ENCODE data around the gene KRTAP10-8.
"Not testable (repeated sequence)": the region's sequence is repeated elsewhere in the genome, so short reads cannot be mapped to it uniquely, and the experiment has no call there.

Gene KRTAP10-8

GRCh38 chr21:44646366-44647221 lies 34.7 kb downstream of the KRTAP10-8 start, which contains the start of gene KRTAP10-11:
TSS of gene KRTAP10-11 (plus strand) at chr21:44646414. CDS start at chr21:44646459, 45 bp downstream.
- DNase-seq (ENCODE audit: low read depth, low spot score), result not testable (repeated sequence)

DNA sequence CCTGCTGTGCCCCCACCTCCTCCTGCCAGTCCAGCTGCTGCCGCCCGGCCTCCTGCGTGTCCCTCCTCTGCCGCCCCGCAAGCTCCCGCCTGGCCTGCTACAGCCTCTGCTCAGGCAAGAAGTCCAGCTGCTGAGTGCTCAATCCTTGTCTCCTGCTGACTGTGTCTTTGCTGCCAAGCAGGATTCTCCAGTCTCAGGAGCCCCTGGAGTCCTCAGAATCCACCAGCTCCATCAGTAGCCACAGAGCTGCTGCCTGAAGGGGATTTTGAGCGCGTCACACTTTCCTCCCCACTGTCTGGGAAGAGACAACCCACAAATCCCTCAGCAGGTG lies 35.3 kb downstream of the KRTAP10-8 start:
- DNase-seq (ENCODE audit: low read depth, low spot score), result no peak

GRCh38 chr21:44648557-44649311 lies 36.9 kb downstream of the KRTAP10-8 start:
- DNase-seq (ENCODE audit: low read depth, low spot score), result no peak

- no peak for DNase-seq (ENCODE audit: low read depth, low spot score)
These were observed 37.7 kb downstream of the KRTAP10-8 start for GRCh38 chr21:44649521-44650100.

GRCh38 chr21:44650265-44650972 lies 38.5 kb downstream of the KRTAP10-8 start:
- DNase-seq (ENCODE audit: low read depth, low spot score), result no peak

DNA sequence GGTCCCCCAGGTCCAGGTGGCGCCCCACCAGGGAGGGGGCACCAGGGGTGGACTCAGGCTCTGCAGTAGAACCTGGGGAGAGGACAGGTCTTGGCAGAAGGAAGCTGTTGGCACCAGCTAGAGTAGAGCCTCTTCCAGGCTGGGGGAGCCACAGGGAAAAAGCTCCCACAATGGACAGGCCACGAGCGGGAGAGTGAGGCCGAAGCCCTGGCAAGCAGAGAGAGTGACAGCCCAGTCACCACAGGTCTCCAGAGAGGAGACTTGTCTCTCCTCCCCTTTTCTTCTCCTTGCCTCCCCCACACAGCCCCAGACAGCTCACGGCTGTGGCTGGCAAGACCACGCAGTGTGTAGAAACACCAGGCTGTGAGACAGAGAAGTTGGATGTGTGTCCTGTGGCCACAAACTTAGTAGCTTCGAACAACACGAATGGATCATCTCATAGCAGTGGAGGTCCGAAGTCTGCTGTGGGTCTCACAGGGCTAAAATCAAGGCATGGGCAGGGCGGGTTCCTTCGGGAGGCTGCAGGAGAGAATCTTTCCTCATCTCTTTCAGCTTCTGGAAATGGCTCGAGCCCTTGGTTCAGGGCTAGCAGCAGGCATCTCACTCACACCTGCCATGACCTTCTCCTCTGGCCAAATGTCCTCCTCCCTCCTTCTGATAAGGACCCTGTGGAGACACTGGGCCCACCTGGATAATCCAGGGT lies 39.2 kb downstream of the KRTAP10-8 start:
- DNase-seq (ENCODE audit: low read depth, low spot score), result no peak

DNA sequence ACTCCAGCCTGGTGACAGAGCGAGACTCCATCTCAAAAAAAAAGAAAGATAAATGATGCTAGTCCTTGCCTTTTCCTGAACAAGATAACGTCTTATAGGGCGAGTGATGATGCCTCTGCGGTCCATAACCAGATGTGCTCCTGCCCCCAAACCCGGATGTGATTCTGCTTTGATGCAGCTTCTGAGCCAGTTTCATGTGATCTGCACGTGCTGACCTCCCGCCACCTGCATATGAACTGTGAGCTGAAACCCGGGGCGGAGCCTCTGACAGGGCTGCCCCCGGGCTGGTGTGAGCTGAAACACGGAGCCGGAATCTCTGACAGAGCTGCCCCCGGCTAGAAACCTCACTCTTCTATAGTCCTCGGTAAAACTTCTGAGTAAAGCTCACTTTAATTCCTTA lies 41.2 kb downstream of the KRTAP10-8 start:
- DNase-seq (ENCODE audit: low read depth, low spot score), result no peak

- no peak for DNase-seq (ENCODE audit: low read depth, low spot score)
These were observed 42.0 kb downstream of the KRTAP10-8 start for GRCh38 chr21:44653656-44654575.

DNA sequence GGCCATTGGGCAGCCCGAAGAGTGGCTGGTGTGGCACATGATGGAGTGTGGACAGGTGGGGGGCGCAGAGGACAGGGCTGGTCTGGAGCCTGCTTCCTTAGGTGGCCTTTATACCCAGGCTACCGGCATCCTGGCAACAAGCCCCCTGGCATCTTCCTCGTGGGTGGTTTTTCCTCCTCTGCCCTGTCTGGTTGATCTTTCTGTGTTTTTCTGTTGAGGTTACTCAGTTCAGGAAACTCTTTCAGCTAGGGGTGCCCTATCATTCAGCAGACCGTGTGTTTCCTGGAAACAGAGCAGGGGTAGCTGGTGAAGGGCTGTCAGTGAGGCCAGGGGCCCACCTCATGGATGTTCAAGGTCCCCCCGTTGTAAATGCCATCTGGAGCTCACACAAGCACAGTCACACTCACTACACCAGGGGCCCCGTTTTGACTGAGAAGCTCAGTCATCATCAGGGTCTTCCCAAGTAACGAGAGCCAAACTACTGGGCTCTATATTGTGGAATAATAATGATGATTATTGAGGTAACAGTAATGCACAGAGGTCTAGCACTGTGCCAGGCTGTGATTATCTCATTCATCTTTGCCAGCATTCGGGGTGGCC lies 42.8 kb downstream of the KRTAP10-8 start, which contains the start of gene KRTAP12-4:
KRTAP12-4 (minus strand) TSS at position 84 of the 600 bp plus-strand sequence; CDS start at position 39, 45 bp downstream.
- DNase-seq (ENCODE audit: low read depth, low spot score), result no peak

- no peak for DNase-seq (ENCODE audit: low read depth, low spot score)
These were observed 45.0 kb downstream of the KRTAP10-8 start for GRCh38 chr21:44656868-44657267.

GRCh38 chr21:44657635-44658540 lies 46.0 kb downstream of the KRTAP10-8 start, which contains the start of gene KRTAP12-3:
TSS of gene KRTAP12-3 (plus strand) at chr21:44657932. CDS start at chr21:44657980, 48 bp downstream.
- DNase-seq (ENCODE audit: low read depth, low spot score), result no peak

DNA sequence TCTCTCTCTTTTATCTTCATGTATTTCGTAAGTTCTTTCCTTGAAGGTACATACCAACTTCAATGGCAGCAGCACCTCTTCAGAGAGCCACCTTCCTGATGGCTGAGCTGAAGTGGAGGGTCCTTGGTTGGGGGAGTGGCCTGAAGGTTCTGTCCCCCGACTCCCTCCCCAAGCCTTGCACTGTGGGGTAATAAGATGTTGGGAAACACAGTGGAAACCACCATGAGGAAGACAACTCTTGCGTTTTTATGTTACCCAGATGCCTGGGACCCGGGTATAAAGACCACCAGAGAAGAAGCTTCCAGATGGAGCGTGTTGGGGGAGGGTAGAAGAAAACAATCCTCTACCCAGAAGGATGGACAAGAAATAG lies 46.6 kb downstream of the KRTAP10-8 start:
- DNase-seq (ENCODE audit: low read depth, low spot score), result no peak

DNA sequence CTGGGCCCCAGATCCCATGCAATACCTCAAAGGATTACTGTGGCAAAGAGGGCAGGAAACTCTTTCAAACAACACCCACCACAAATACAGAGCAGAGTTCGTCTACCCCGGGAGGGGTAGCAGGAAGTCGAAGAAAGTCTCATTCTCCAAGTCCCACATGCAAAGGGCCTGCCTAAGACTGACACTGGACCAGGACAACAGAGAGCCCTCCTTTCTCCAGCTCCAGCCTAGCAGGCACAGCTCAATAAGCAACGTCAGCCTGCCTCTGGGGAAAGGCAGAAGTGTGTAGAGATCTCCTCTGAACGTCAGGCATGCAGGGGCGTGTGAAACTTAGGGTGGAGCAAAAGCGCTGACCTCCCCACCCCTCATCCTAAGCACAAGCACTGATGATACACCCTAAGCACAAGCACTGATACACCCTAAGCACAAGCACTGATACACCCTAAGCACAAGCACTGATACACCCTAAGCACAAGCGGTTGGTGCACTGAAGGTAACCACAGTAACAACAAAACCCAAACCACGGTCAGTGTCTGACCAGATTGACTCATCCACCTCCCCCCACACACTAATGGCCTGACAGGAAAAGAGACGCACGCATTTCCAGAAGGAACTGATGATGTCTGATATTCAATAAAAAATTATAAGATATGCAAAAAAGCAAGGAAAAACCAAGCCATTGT lies 47.2 kb downstream of the KRTAP10-8 start:
- DNase-seq (ENCODE audit: low read depth, low spot score), result no peak

DNA sequence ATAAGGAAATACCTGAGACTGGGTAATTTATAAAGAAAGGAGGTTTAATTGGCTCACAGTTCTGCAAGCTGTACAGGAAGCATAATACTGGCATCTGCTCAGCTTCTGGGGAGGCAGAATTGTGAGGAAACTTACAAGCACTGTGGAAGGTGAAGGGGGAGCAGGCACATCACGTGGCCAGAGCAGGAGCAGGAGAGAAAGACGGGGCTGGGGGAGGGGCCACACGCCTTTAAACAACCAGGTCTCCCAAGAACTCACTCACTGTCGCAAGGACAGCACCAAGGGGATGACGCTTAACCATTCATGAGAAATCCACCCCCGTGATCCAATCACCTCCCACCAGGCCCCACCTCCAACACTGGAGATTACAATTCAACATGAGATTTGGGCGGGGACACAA lies 49.7 kb downstream of the KRTAP10-8 start:
- not testable (repeated sequence) for DNase-seq (ENCODE audit: low read depth, low spot score)

Measured in activated CD4-positive, CD25-positive, alpha-beta regulatory T cell treated with anti-CD3 and anti-CD28 coated beads, Interleukin-2, amount 50 U/mL, for 16 hours (primary cell).